Stimulated activated CD4-positive, alpha-beta T cell treated with anti-CD3 and anti-CD28 coated beads, Interleukin-4, amount 100 ng/mL, for 48 hours (primary cell): ENCODE data around the gene LAP3.
"Not testable (repeated sequence)": the region's sequence is repeated elsewhere in the genome, so short reads cannot be mapped to it uniquely, and the experiment has no call there.

ENCODE experiments used
- DNase-seq, 2 donors: peaks; one replicate each; pipeline ENCODE4 v3.0.0-alpha.2; 2020; ENCODE audit warnings: low read depth in 2 of 2

LAP3 gene

DNA sequence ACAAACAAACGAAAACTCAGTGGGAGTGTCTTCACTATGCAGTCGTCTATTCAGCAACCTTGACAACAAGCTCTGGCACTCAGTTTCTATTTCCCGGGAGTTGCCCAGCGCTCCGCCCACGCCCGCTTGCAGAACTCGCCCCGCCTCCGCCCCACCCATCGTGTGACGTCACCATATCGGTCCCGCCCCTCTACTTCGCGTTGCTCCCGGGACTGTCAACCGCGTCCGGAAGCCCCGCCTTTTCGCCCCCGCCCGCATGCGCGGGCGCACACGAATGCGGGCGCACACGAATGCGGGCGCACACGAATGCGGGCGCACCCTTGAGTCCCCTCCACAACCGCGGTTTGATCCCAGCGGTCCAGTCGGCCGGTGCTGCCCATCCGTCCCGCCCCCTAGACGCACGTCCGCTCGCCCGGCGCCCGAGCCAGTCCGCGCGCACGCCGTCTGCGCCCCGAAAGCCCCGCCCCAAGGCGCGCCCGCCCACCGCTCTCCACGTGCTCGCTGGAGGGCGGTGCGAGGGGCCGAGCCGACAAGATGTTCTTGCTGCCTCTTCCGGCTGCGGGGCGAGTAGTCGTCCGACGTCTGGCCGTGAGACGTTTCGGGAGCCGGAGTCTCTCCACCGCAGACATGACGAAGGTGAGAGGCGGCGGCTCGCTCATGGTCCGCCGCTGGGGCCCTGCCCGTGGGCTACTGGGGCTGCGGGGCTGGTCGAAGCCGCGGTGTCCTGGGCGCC is at the start of gene LAP3:
Gene LAP3, plus strand, starts transcription at position 267 of the 733 bp plus-strand sequence. Its CDS starts 268 bp downstream, at position 535.
- peak; percentile 94 to 99 for DNase-seq

- no peak for DNase-seq
These were observed 48.3 kb upstream of the LAP3 start for GRCh38 chr4:17528551-17529165.

DNA sequence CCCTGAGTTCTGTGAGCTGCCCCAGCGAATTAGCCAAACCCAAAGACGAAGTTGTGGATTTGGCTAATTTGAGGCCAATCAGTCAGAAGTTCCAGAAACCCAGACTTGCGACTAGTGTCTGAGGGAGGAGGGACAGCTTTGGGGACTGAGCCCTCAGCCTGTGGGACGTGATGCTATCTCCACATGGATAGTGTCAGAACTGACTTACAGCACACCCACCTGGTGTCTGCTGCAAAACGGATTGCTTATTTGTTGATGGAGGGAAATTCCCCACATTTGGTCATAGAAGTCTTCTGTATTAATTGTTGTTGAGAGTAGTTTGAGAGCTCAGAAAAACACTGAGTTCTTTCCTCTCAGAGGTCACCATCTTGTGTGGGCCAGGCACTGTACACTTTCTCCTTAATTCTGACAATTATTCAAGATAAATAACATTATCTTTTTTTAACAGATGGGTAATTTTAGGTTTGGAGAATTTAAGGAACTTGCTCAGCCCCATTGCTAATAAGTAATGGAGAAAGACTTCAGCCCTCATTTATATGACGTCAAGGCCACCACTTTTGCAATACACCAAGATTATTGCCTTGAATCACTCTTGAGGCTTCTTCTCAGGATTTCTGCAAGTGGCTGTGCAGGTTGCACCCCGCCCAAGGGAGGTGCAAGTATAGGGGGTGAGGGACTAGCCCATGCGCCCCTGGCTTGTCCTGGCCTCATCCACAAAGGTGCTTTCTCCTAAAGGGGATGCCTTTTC is 45.3 kb upstream of the LAP3 start:
- no peak for DNase-seq

DNA sequence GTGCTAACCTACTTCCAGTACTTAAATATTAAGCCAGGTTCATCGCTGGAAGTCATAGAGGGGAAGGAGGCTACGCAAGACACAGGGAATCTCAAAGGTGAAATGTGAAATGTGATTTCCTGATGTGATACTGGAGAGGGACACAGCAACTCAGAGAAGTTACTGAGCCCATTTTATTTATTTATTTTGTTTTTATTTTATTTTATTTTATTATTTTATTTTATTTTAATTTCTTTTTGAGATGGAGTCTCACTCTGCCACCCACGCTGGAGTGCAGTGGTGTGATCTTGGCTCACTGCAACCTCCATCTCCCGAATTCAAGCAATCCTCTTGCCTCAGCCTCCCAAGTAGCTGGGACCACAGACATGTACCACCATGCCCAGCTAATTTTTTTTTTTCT is 42.3 kb upstream of the LAP3 start:
- no peak for DNase-seq

- no peak for DNase-seq
These were observed 41.8 kb upstream of the LAP3 start for GRCh38 chr4:17535242-17535641.

GRCh38 chr4:17535906-17536305 is 41.1 kb upstream of the LAP3 start:
- DNase-seq, result no peak

DNA sequence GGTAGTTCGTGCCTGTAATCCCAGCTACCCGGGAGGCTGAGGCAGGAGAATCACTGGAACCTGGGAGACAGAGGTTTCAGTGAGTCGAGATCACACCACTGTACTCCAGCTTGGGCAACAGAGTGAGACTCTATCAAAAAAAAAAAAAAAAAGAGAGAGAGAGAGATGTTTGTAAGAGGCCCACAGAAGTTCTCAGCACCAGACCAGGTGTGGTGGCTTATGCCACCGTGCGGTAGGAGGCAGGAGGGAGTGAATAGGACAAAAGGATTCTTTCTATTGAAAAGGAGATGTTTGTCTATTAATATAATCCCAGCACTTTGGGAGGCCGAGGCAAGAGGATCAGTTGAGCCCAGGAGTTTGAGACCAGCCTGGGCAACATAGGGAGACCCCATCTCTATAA is 39.9 kb upstream of the LAP3 start:
- not testable (repeated sequence) for DNase-seq

DNA sequence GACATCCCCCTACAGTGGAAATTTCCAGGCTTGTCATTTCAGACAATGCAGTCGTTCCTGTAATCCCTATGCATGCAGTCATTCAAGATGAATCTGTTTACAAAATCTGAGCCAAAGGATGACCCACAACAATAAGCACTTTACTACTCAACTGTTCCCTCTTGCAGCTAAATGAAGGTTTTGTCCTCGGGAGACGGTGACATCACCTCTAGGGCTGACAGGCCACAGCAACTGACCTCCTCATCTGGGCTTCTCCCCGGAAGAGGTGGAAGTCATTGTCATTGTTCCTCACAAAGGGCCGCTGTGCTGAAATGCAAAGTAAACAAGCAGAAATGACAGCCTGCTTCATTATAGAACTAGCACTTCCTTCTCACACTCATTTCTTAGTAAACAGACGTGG is 32.8 kb upstream of the LAP3 start:
- DNase-seq, result no peak

DNA sequence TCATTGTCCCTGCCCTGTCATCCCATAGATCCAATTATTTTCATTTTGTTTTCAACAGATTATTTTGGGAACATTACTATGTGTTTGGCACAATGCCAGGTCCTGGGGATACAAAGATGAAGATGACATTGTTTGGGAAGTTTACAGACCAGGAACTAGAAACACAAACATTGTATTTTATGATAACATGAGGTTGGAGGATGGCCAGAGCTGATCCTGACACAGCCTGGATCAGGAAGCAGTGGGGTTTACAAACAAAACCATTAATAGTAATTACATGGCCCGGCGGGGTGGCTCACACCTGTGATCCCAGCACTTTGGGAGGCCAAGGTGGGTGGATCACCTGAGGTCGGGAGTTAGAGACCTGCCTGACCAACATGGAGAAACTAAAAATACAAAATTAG is 32.2 kb upstream of the LAP3 start:
- DNase-seq, result no peak

DNA sequence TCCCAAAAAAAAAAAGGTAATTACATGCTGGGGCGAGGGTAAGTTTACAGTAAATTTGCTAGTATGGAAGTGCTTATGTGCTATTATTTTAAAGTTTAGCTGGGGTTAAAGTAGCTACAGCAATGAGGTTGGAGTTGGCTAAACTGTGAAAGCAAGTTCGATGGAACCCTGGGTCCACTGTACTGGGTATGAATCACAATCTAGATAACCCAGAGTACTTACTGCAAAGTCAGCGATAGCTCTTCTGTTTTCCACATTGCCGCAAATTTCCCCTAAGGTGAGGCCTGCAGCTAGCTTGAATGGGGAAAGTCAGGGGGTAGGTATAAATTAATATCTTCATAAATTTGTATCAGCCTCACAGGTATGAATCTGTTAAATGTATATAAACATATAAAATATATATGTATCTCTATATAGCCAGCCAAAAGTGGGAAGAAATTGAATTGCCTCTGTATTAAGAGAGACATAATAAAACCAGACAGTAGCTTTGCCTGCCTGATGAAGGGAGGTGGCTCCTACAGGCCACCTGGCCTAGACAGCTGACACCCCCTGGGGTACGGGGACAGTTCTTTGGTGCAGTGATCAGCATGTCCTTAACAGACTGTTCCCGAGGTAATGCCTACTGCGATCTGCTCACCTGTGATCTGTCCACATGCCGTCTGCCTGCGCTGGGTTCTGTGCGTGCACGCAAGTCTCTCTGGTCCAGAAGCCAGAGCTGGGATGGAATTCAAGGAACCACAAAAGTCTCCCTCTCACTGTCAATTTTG is 31.4 kb upstream of the LAP3 start:
- DNase-seq, result no peak

GRCh38 chr4:17546222-17546621 is 30.8 kb upstream of the LAP3 start:
- DNase-seq, result no peak

- DNase-seq, result no peak
These were observed 30.3 kb upstream of the LAP3 start for GRCh38 chr4:17546678-17547077.

DNA sequence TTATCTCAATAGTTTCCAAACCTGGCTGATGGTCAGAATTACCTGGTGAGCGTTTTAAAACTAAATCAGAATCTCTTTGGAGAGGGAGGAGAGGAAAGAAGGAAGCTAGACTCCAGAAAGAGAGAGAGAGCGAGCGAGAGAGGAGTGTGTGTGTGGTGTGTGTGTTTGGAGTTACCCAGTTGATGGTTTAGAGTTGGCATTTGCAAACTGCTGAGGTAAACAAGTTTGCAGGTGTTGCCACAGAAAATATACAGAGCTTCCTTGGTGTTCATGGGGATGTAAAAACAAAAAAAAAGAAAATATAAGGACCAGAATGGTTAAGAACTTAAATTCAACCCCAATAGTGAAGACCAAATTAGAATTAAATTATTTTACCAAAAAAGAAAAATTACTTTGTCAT is 26.4 kb upstream of the LAP3 start:
- DNase-seq, result no peak

- DNase-seq, result no peak
These were observed 24.6 kb upstream of the LAP3 start for GRCh38 chr4:17552427-17552826.

- no peak for DNase-seq
These were observed 22.4 kb upstream of the LAP3 start for GRCh38 chr4:17554568-17554967.

- DNase-seq, result no peak
These were observed 20.5 kb upstream of the LAP3 start for GRCh38 chr4:17556498-17556897.

- no peak for DNase-seq
These were observed 19.1 kb upstream of the LAP3 start for GRCh38 chr4:17557880-17558279.

DNA sequence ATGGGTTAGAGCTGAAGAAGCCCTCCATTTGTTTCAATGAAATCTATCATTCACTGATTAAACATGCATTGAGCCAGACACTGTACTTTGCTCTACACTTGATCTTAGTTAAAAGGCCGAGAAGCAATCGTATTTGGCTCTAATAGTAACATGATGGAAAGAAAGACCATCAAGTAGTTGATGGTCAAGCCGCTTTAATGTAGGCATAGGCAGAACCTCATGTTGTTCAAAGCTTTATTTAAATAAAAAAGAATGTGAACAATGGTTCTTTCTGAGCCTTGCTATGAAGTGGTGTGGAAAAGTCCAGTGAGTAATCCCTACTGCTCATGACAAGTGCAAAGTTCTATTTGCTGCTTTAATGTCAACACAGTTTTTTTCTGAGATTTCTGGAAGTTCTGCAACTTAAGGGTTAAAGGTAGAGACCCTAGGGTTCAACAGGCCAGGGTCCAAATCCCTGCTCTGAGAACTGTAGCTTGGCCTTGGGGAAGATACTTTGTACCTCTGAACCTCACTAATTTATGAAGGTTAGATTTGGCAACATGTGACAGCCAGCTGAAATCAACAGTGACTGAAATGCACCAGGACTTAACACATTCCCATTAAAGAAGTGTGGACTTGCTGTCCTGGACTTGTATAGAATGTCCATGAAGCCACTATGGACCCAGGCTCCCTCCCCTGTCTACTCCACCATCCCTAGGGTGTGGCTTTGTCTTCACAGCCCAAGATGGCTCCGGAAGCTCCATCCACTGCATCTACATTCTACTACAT is 17.9 kb upstream of the LAP3 start:
- DNase-seq, result no peak

DNA sequence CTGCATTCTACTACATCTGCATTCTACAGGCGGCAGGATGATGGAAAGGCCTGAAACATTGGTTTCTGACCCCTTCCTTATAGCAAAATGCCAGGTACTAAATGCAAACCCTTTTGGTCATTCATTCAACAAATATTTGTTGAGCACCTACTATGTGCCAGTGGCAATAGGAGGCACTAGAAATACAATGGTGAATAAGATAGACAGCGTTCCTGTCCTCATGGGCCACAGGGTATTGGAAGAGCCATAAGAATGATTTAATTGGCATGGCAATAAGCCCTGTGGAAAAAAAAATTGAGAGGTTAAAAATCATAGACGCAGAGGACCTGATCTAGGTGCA is 17.3 kb upstream of the LAP3 start:
- DNase-seq, result no peak

DNA sequence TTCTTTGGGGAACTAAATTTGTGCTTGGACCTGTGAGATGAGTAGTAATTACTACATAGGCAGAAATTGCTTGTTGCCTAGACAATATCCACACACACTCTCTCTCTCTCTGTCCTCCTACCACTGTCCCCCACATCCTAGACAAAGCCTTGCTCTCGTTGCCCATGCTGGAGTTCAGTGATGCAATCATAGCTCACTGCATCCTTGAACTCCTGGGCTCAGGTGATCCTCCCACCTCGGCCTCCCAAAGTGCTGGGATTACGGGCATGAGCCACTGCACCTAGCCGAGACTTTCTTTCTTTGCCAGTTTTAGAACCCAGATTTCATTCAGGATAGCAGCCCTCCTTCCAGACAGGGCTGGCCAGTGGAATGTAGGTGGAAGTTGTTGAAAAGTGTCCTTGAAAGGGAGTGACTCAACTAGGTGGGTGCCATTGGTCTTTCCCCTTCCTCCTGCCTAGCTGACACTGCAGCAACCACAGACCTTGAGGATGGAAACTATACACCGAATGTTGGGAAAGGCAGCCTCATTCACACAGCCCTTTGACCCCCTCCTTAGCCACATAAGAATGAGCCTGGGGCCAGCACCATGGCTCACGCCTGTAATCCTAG is 16.8 kb upstream of the LAP3 start:
- no peak for DNase-seq
